Stimulated activated CD8-positive, alpha-beta memory T cell treated with anti-CD3 and anti-CD28 coated beads, Interleukin-7, amount 100 ng/mL, for 1 hour (primary cell): ENCODE data around the gene TGFBI.

Source experiments
- DNase-seq, 2 donors: peaks; one replicate each; pipeline ENCODE4 v3.0.0-alpha.2; 2020; ENCODE audit warnings: low read depth in 2 of 2

TGFBI gene

GRCh38 chr5:136025900-136026299 lies 2.9 kb upstream of the TGFBI start:
- DNase-seq: no peak

DNA sequence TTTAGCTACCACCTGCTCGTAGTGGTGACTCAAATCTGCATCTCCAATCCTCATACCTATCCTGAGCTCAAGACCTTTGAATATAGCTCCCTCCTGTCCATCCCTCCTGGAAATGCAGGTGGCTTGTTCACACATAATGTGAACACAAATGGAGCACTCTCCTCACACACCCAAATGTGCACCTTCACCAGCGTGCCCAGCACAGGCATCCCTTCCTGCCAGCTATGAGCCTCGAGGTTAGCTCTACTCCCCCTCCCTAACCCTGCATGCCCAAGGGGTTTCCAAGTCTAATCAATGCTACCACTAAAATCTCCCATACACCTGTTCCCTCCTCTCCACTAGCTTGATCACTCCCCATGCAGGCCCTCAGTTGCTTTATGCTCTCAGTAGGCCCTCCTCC lies 2.2 kb upstream of the TGFBI start:
- no peak for DNase-seq

GRCh38 chr5:136027311-136027710 lies 1.5 kb upstream of the TGFBI start:
- DNase-seq: no peak

GRCh38 chr5:136028090-136028489 lies 698 bp upstream of the TGFBI start:
- no peak for DNase-seq

DNA sequence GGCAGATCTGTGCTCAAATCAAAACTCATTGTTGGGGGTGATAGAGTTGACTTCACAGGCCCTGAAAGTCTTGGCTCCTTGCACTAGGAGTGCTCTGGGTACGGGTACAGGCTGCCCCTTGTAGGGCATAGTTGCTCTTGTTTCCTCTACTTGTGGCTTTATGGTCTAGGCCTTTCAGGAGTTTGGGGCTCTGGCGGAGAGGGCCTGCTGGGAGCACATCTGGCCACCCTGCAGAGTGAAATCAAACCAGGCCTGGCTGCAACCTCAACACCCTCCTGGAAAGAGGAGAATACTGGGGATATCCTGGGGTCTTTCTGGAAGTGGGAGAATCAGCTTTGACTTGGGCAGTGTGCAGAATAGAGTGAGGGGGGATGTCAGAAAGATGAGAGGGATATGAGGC lies 1.5 kb downstream of the TGFBI start:
- DNase-seq: no peak

DNA sequence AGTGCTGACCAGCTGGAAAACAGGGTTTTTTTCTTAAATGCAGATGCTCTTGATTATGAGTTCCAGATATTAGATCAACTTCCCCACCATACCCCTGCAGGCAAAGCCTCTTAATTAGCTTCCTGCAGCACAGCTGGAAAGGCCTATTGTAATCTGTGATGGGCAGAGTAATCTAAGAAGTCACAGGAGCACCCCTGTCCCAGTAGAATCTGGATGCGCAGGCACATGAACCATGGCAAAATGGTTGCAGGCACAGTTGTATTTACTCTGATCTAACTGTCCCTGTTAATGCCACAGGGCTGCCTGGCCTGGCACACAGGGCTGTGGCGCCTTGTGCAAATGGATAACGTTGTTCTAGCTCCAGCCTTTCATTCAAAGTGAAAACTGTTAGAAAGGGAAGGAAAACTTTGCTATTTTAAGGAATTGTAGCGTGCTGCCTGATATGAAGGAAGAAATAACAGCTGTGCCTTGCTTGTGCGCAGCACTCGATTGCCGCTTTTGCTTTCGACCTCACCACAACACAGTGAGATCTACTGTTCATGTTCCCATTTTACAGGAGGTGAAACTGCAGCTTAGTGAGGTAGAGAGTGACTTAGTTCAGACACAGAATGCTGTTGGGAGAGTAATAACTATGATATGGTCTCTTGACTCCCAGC lies 2.3 kb downstream of the TGFBI start:
- DNase-seq: no peak

GRCh38 chr5:136031711-136032110 lies 2.9 kb downstream of the TGFBI start:
- DNase-seq: no peak

DNA sequence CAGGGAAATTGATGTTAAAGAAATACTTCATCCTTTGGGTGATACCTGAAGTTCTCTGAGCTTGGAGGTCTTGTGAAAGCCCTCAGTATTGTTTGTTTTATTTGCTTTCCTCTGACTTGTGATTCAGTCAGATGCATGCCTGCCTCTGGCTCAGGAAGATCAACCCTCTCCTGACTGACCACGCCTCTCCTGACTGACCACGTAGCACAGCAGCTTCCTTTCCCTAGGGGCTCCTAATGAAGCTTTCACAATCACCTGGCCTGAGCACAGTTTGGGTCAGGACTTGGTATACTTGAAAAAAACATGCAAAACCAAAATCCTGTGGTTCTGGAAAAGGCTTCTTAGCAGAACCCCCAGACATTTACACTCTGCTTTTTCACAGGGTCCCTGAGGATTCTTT lies 3.8 kb downstream of the TGFBI start:
- no peak for DNase-seq

DNA sequence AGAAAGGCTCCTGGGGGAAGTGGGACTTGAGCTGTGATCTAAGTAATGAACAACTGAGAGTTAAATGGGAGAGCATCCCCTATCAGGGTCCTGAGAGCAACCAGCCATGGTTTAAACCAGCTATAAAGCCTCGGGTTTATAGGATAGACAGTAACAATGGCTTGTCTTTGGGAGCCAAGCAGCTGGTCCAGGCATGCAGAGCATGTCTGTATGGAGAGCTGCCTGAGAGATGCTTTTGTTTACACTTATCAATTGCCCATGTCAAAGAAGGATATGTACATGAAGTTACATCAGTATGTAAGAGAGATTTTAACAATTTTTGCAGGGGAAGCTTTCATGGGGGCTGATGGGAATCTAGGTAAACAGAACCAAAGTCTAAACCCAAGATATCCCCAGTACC lies 4.4 kb downstream of the TGFBI start:
- no peak for DNase-seq

GRCh38 chr5:136033848-136034247 lies 5.1 kb downstream of the TGFBI start:
- DNase-seq: no peak

GRCh38 chr5:136034492-136034891 lies 5.7 kb downstream of the TGFBI start:
- no peak for DNase-seq

DNA sequence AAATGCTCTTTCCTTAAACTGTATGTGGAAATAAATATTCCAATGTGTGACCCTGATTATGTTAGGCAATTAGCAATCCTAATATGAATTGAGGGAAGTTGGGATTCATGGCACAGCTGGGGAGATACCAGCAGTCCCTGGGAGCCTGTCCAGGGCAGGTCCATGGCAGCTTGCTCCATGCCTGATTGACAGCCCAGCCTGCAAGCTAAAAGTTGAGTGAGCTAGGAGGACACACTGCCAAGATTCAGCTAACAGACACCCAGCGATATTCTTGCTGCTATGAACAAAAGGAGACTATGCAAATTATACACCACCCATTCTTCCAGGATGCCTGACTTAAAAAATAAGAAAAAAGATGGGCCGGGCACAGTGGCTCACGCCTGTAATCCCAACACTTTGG lies 6.2 kb downstream of the TGFBI start:
- no peak for DNase-seq

GRCh38 chr5:136035837-136036236 lies 7.0 kb downstream of the TGFBI start:
- no peak for DNase-seq

DNA sequence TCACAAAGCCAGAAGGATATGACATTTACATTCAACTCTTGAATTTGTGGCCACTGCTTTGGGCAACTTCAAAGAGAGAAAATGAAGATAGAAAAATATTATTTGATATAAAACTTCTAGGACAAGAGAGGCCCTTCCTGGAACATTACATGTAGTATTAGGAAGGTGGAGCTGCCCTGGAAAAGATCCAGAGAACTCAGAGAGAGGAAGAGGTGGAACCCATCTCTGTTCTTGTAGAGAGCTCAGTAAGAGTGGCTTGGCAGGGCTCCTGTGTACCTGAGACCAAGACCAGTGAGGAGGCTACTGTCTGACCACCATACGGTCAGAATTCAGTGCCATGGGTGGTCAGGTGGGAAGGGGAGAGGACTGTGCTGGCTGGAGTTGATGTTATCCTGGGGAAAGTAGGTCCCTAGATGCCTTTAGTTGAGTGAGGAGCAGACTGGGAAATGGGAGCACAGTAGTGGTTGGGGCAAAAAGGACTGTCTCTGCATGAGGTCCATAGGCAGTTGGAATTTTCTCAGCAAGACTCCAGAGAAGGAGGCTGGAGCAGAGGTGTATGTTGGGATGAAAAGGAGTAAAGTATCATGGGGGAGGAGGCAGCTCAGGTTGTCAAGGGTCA lies 7.6 kb downstream of the TGFBI start:
- no peak for DNase-seq

- DNase-seq: no peak
These were observed 8.4 kb downstream of the TGFBI start for GRCh38 chr5:136037001-136037705.

GRCh38 chr5:136038635-136039034 lies 9.8 kb downstream of the TGFBI start:
- DNase-seq: no peak

GRCh38 chr5:136039202-136039601 lies 10.4 kb downstream of the TGFBI start:
- DNase-seq: no peak

- DNase-seq: no peak
These were observed 12.1 kb downstream of the TGFBI start for GRCh38 chr5:136040746-136041415.

DNA sequence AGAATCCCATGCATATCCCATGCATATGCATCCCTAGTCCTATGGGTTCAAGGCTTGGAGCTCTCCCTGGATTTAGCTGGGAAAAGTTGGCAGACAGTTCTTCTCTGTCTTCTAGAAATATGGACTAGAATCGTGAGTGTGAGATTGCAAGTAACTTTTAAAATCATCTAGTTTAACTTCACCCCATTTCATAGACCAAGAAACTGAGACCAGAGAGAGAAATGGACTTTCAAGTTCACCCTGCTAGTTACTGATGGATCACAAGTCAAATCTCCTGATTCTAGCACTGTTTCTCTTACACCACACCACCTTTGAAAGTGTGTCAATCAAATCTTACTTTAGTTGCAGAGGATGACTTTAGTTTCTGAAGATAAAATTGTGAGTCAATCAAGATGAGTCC lies 13.4 kb downstream of the TGFBI start:
- no peak for DNase-seq

DNA sequence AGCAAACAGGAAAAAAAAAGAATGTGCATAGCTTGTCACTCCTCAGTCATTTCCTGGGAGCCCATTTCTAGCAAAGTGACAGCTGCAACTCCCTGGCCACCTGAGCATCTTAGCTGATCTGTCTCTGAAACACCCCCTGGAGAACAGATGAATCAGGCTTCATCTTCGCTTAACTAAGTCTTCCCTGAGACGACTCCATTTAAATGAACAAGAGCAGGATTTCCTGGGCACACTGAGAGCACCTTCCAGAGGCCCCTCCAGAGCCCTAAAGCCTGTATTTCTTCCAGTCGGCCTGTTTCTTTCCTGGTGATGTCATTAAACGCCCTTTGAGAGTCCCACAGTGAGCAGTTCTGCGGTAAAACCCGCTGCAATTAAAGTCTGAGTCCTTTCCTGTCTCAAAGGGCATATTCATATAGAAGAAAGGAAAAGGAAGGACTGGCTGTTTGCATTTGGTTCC lies 13.9 kb downstream of the TGFBI start:
- DNase-seq: no peak

DNA sequence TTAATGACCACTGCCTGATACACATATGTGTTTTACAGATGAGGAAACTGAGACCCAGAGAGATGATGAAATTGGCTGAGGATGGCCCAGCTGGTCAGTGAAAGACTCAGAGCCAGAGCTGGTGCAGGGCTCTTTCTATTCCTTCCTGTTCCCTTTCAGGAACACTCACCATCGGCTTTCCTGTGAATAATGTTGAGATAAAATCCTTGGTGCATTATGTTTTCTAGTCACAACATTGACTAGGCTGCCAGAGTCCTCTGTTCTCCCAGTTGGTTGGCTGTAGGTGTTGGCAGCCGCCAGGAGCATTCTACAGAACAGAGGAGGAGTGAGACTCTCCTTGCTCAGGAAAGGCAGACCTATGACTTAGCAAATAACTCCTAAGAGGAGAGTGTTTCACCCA lies 14.8 kb downstream of the TGFBI start:
- DNase-seq: no peak

DNA sequence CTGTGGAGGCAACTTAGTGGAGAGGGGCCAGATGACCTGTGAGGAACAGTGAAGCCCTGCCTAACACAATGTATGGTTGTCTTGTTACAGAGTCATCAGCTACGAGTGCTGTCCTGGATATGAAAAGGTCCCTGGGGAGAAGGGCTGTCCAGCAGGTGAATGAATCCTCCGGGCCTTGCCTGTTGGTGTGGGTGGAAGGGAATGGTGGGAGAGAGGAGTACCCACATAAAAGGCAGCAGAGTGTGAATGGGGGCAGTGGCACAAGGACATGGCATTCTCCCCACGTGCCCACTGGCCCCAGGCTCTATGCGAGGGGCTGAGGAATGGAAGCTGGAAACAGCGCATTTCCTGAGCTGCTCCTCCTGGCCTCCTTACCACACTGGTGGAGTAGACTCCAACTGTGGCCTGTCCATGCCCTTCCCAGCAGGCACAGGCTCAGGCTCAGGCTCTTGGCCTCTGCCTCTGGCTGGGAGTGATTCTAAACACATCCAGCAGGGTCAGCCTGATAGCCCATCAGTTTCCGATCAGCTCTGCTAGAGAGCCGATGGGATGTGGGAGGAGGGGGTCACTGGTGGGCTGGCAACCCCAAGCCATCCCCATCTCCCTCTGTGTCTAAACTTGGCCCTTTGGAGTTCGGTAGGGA lies 15.3 kb downstream of the TGFBI start:
- no peak for DNase-seq
